GM19025 (cell line): ENCODE results near the gene PHETA1.

Experiments used
- ATAC-seq: cut with Tn5 transposase; IDR thresholded peaks from one replicate; pipeline ENCODE4 v1.9.1; 2021; ENCODE audit warnings: mild to moderate bottlenecking, low read depth, moderate library complexity; ENCODE audit not compliant: unreplicated experiment

Gene PHETA1

GRCh38 chr12:111330800-111331752 is 37.8 kb downstream of the PHETA1 start:
- ATAC-seq = no peak

DNA sequence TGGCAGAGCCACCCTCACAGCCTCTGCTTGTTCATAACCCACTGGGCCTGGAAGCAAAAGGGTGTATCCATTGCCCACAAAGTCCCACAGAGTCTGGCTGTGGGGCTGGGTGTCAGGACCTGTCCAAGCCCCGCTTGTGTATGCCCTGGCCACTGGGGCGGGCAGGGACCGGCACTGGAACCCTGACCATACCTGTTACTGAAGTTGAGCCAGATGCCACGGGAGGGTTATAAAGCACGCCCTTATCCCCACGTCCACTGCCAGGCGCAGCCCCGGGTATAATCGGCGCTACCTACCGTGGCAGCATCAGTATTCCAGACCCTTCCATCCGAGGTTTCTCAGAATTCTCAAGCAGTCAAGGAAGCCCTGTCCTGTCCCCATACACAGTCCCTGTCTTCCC is 40.8 kb downstream of the PHETA1 start:
- ATAC-seq = no peak

DNA sequence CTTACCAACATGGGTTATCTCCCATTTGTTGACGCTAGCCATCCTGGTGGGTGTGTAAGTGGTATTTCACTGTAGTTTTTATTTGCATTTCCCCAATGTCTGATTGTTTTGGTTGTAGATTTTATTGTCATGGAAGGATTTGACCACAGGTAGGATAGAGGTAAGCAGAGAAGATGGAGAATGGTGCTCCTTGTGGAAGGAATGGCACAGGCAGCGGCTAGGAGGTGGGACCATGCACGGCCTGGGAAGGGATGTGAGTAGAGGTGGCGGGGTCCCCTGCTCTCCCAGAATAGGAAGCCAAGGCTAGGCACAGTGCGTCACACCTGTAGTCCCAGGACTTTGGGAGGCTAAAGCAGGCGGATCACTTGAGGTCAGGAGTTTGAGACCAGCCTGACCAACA is 41.4 kb downstream of the PHETA1 start:
- no peak for ATAC-seq

- no peak for ATAC-seq
Measured at GRCh38 chr12:111322336-111323250, 46.3 kb downstream of the PHETA1 start.

DNA sequence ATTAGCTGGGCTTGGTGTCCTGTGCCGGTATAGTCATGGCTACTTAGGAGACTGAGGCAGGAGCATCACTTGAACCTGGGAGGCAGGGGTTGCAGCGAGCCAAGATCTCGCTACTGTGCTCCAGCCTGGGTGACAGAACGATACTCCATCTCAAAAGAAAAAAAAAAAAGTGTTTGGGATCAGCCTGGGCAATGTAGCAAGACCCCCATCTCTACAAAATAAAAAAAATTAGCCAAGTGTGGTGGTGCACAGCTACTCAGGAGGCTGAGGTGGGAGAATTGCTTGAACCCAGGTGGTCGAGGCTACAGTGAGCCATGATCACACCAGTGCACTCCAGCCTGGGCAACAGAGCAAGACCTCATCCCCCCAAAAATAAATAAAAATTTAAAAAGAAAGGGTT is 47.6 kb downstream of the PHETA1 start:
- ATAC-seq = no peak

- ATAC-seq = no peak
Measured at GRCh38 chr12:111320258-111321050, 48.4 kb downstream of the PHETA1 start.

DNA sequence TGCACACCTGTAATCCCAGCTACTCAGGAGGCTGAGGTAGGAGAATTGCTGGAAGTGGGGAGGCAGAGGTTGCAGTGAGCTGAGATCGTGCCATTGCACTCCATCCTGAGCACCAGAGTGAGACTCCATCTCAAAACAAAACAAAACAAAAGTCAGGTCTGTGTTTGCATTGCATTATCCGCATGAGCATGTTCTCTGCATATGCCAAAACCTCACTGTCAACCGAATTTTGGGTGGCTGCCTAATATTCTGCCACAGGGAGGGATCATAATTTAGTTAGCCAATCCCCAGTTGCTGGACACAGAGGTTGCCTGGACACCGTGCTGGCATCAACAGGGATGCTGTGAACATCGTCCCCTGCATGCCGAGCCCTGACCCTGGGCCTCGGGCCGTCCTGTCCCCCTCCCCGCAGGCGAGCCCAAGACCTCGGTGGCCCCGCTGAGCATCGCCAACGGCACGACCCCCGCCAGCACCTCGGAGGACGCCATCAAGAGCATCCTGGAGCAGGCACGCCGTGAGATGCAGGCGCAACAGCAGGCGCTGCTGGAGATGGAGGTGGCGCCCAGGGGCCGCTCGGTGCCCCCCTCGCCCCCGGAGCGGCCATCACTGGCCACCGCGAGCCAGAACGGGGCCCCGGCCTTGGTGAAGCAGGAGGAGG is 49.2 kb downstream of the PHETA1 start:
- ATAC-seq = no peak

- no peak for ATAC-seq
Measured at GRCh38 chr12:111318450-111318849, 50.4 kb downstream of the PHETA1 start.

DNA sequence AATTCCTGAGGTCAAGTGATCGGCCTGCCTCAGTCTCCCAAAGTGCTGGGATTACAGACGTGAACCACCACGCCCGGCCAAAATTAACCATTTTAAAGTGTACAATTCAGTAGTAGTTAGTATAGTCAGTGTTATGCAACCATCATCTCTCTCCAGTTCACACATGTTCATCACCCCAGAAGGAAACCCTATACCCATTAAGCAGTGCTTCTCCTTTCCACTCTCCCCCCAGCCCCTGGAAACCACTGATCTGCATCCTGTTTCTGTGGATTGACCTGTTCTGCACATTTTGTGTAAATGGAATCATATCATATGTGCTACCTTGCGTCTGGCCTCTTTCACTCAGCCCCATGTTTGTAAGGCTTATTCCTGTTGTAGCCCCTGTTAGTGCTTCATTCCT is 52.2 kb downstream of the PHETA1 start:
- ATAC-seq = no peak

DNA sequence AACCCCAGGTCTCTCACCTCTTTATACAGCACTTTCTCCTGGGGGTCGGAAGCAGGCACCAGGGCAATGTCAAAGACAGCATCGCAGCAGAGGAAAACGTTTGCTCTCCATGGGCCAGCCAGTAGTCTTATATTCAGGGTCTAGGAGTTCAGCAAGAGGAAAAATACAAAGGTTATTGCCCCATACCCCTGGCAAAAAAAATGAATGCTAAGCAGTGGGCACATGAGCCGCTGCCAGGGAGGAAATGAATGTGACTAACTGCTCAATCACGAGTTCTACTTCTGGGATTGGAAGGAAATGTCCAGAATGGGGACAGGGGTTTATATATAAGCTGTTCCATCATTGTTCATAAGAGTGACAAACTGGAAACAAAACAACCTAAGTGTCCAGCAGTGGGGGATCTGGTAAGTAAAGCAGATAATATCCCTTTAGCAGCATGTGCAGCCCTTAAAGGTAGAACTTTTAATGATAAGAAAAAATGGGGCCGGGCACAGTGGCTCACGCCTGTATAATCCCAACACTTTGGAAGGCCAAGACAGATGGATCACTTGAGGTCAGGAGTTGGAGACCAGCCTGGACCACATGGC is 53.8 kb downstream of the PHETA1 start:
- no peak for ATAC-seq

DNA sequence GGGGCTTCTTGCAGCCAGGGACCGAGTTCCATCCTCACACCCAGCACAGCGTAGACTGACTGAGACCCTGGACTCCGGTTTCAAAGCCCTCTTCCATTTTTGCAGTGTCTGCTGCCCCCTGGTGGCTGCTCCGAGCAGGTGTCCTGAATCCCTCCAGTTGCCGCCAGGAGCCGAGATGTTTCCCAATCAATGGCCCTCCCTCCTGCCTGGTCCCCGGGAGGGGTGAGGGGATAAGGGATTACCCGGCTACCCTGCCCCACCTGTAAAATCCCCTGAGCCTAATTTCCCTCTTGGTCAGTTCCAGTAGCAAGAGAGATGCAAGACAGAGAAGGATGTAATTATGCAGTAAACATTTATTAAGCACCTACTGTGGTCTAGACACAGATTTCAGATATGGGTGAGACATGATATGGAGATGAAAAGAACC is 55.0 kb downstream of the PHETA1 start:
- no peak for ATAC-seq

DNA sequence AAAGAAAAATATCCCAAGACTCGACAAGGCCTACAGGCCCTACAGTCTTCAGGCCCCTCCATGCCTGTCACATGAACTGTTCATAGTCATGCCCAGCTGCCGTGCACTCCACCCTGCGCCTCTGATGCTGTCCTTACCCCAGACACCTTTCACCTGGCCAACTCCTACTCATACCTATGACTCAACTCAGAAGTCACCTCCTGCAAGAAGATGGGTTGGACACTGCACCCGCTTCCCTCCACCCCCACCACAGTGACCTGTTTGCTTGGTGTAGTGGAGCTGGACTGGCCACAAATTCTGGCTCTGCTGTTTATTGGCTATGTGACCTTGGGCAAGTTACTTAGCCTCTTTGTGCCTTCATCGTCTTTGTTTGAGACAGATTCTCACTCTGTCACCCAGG is 56.2 kb downstream of the PHETA1 start:
- ATAC-seq = no peak

GRCh38 chr12:111312016-111312415 is 56.9 kb downstream of the PHETA1 start:
- no peak for ATAC-seq

GRCh38 chr12:111311011-111311410 is 57.9 kb downstream of the PHETA1 start:
- ATAC-seq = no peak
